Omental fat pad (tissue), 4 donors: ENCODE measurements around the gene C19orf85. TPM values are rescaled to one million over a fixed set of nuclear protein-coding genes. Genes with fewer than 3 reads are reported as not detected.
"Not testable (repeated sequence)": the region's sequence is repeated elsewhere in the genome, so short reads cannot be mapped to it uniquely, and the experiment has no call there.

Experiments
- ATAC-seq: fragments of 150-250 bp; one replicate; pipeline ENCODE4 v1.9.1; 2016; ENCODE audit warnings: mild to moderate bottlenecking, moderate library complexity; ENCODE audit not compliant: low FRiP score
- DNase-seq: peaks from one replicate; pipeline ENCODE4 v3.0.0-alpha.2; 2019; ENCODE audit warnings: low spot score
- total RNA-seq, 4 donors: library from RNA; depleted of rRNA; stranded (reverse); fragments of >200 nt; gene quantifications; one replicate each; pipeline ENCODE4 v1.1.0, GENCODE V29; 2016
- TF ChIP-seq, protein P1 (sequence below), 3 donors: fragments of 450-650 bp; IDR thresholded peaks; one replicate each; pipeline ENCODE4 v1.5.1; 2016 to 2017; ENCODE audit warnings: antibody characterized with exemption in 3 of 3, mild to moderate bottlenecking in 3 of 3, moderate library complexity in 2 of 3

The C19orf85 gene
- total RNA-seq, 4 donors from 2014 or later, result not detected

DNA sequence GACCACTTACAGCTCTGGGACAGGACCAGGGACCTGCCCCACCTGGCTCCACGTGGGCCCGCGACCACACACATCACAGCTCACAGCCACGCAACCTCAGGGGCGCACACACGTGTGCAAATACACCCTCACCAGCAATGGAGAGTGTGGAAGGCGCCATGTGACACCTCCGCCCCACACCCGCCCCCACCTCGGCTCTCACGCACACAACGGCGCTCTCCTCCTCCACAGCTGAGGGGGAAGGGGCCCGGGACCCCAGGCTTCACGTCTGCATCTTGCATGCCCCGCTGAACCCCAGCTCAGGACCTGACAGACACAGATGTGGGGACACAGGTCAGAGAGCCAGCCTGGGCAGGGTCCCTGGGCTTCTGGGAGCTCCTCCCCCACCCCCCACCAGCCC is 15.1 kb downstream of the C19orf85 start:
- ATAC-seq (no peak), DNase-seq (no peak)
- TF ChIP-seq, protein P1, sequence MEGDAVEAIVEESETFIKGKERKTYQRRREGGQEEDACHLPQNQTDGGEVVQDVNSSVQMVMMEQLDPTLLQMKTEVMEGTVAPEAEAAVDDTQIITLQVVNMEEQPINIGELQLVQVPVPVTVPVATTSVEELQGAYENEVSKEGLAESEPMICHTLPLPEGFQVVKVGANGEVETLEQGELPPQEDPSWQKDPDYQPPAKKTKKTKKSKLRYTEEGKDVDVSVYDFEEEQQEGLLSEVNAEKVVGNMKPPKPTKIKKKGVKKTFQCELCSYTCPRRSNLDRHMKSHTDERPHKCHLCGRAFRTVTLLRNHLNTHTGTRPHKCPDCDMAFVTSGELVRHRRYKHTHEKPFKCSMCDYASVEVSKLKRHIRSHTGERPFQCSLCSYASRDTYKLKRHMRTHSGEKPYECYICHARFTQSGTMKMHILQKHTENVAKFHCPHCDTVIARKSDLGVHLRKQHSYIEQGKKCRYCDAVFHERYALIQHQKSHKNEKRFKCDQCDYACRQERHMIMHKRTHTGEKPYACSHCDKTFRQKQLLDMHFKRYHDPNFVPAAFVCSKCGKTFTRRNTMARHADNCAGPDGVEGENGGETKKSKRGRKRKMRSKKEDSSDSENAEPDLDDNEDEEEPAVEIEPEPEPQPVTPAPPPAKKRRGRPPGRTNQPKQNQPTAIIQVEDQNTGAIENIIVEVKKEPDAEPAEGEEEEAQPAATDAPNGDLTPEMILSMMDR (IDR thresholded peaks at IDR 0.05), result no peak

DNA sequence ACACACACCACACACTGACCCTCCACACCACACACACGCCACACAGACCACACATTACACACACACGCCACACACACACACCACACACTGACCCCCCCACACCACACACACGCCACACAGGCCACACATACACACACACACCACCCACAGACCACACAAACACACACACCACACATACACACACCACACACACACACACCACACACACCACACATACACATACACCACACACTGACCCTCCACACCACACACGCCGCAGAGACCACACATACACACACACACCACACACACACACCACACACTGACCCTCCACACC is 16.4 kb downstream of the C19orf85 start:
- not testable (repeated sequence) for ATAC-seq, DNase-seq

GRCh38 chr19:55447421-55448174 is 17.0 kb downstream of the C19orf85 start:
- TF ChIP-seq, protein P1 (IDR thresholded peaks at IDR 0.05), result no peak
- ATAC-seq, result no peak
- DNase-seq, result no peak

DNA sequence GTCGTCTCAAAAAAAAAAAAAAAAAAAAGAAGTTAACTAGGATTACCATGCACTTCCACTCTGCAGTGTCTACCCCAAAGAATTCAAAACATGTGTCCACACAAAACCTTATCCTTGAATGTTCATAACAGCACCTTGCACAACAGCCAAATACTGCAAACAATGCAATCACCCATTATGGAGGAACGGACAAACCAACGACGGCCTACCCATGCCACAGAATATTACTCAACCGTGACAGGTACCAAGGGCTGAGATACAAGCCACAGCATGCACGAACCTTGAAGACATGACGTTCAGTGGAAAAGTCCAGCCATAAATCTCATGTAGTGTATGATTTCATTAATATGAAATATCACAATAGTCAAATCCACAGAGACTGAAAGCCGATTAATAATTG is 18.5 kb downstream of the C19orf85 start:
- ATAC-seq, result no peak
- TF ChIP-seq, protein P1 (IDR thresholded peaks at IDR 0.05), result no peak

DNA sequence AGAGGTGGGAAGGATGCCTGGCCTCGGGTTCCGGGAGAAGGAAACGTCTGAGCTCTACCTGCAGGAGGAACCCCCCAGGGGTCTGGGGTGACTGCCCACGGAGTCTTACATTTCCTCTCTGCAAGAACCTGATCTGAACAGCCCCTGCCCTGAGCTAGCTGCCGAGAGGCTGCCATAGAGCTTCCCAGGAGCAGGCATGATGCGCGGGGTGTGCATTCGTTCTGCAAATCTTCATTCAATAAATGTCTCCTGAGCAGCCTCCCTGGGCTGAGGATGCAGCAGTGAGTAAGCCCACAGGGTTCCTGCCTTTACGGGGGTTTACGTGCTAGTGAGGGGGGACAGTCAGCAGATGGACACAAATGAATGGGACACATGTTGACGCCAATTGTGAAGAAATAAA is 19.9 kb downstream of the C19orf85 start:
- ATAC-seq (no peak), DNase-seq (no peak)
- TF ChIP-seq, protein P1 (IDR thresholded peaks at IDR 0.05), result no peak

More for the DNA sequence above, 18.5 kb downstream of the C19orf85 start:
- no peak for DNase-seq

- ATAC-seq (no peak), DNase-seq (no peak)
- TF ChIP-seq, protein P1 (IDR thresholded peaks at IDR 0.05), result no peak
Observed at GRCh38 chr19:55443824-55444480, 20.6 kb downstream of the C19orf85 start.

DNA sequence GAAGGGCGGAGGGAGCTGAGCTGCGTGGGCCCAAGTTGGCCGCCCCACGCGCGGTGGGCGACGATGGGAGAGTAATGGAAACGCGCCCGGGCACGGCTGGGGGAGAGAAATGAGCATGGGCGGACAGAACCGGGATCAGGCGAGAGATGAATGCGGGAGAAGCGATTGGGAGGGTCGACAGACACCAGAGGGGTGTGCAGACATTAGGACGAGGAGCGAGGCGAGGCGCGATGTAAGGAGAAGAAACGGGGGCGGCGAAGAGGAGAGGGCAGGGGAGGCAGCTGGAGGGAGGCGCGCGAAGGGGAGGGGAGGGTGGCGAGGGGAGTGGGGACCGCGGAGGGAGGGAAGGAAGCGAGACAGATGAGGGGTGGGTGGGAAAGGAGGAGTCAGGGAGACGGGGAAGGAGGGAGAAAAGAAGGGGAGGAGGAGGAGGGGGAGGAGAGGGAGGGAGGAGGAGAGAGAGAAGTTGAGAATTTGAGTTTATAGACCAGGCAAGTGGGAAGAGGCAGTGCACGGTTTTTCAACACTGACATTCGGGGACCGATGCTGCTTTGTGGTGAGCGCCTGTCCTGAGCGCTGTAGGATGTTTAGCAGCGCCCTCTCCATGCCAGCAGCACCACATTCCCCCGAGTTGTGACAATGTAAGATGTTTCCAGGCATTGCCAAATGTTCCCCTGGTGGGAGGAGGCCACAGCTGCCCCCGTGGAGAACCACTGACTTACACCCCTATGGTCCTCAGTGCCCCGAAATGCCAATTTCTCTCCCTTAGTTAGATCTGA is 21.3 kb downstream of the C19orf85 start, which contains the start of gene SHISA7:
TSS of gene SHISA7 (minus strand) at position 256 of the 779 bp plus-strand sequence. CDS start 437 bp downstream, outside the sequence.
- TF ChIP-seq, protein P1 (IDR thresholded peaks at IDR 0.05), result no peak
- DNase-seq (no peak), ATAC-seq (no peak)
